Measurements from ENCODE around the gene ELAPOR1. TPM values are rescaled to one million over a fixed set of nuclear protein-coding genes. Genes with fewer than 3 reads are reported as not detected.

The ELAPOR1 gene
- 0.59 TPM for polyA plus RNA-seq (2013, experiment 1 of 4)
- 0.89 TPM for polyA plus RNA-seq (2013, experiment 2 of 4)
- polyA plus RNA-seq (2013, experiment 3 of 4) = 1.2 TPM
- 1.2 TPM for polyA plus RNA-seq (2013, experiment 4 of 4)

- H3K27me3 ChIP-seq (ENCODE audit: control insufficient read depth, insufficient read depth, low read length, poor library complexity, severe bottlenecking) = peaks cover 69% of the 10 kb centered on the region
- 2% methylated on average over 56 of the region's 56 CpGs for WGBS, 2 experiments
Measured at GRCh38 chr1:109113590-109114341, at the start of gene ELAPOR1. ELAPOR1 (plus strand) TSS chr1:109114115; CDS start chr1:109114184, 69 bp downstream.

GRCh38 chr1:109065137-109065536 lies 48.8 kb upstream of the ELAPOR1 start:
- Histone ChIP-seq H3K27ac (ENCODE audit: insufficient read depth, low read depth, low read length, poor library complexity, severe bottlenecking) (no peak overlapping the region), H3K4me3 (ENCODE audit: insufficient read depth, low read depth, low read length) (no peak overlapping the region), H3K36me3 (ENCODE audit: control insufficient read depth, insufficient read depth, low read length) (peaks cover 14% of the 10 kb centered on the region), H3K9me3 (ENCODE audit: control insufficient read depth, low read length) (no peaks in the 10 kb centered on the region), H3K4me1 (ENCODE audit: control insufficient read depth, insufficient read depth, low read length) (no peaks in the 10 kb centered on the region), H3K27me3 (ENCODE audit: control insufficient read depth, insufficient read depth, low read length, poor library complexity, severe bottlenecking) (no peaks in the 10 kb centered on the region)
- 89 to 95% methylated on average over 2 of the region's 3 CpGs for WGBS, 2 experiments

More at GRCh38 chr1:109113590-109114341, at the start of gene ELAPOR1:
- Histone ChIP-seq H3K9me3 (ENCODE audit: control insufficient read depth, low read length) (no peaks in the 10 kb centered on the region), H3K4me1 (ENCODE audit: control insufficient read depth, insufficient read depth, low read length) (peaks cover 19% of the 10 kb centered on the region), H3K27ac (ENCODE audit: insufficient read depth, low read depth, low read length, poor library complexity, severe bottlenecking) (no peak within 1 kb of the TSS), H3K4me3 (ENCODE audit: insufficient read depth, low read depth, low read length) (peak within 1 kb of the TSS; percentile 41), H3K36me3 (ENCODE audit: control insufficient read depth, insufficient read depth, low read length) (no peaks in the 10 kb centered on the region)

- Histone ChIP-seq H3K4me3 (ENCODE audit: insufficient read depth, low read depth, low read length) (no peak overlapping the region), H3K36me3 (ENCODE audit: control insufficient read depth, insufficient read depth, low read length) (peaks cover 8% of the 10 kb centered on the region), H3K9me3 (ENCODE audit: control insufficient read depth, low read length) (no peaks in the 10 kb centered on the region), H3K27ac (ENCODE audit: insufficient read depth, low read depth, low read length, poor library complexity, severe bottlenecking) (no peak overlapping the region), H3K27me3 (ENCODE audit: control insufficient read depth, insufficient read depth, low read length, poor library complexity, severe bottlenecking) (no peaks in the 10 kb centered on the region), H3K4me1 (ENCODE audit: control insufficient read depth, insufficient read depth, low read length) (no peaks in the 10 kb centered on the region)
- 93 to 96% methylated on average over 8 of the region's 8 CpGs for WGBS, 2 experiments
Measured at GRCh38 chr1:109067883-109068282, 46.0 kb upstream of the ELAPOR1 start.

- H3K4me1 ChIP-seq (ENCODE audit: control insufficient read depth, insufficient read depth, low read length) = no peaks in the 10 kb centered on the region
Measured at GRCh38 chr1:109069294-109069693, 44.6 kb upstream of the ELAPOR1 start.

GRCh38 chr1:109075531-109076490 lies 38.1 kb upstream of the ELAPOR1 start, which contains the start of gene TAF13:
TAF13 (minus strand) TSS chr1:109076003; CDS start chr1:109075947, 56 bp downstream.
- peak within 1 kb of the TSS; percentile 96 for H3K27ac ChIP-seq (ENCODE audit: insufficient read depth, low read depth, low read length, poor library complexity, severe bottlenecking)
- WGBS, 2 experiments = 6% methylated on average over 39 of the region's 39 CpGs

More at GRCh38 chr1:109069294-109069693, 44.6 kb upstream of the ELAPOR1 start:
- Histone ChIP-seq H3K36me3 (ENCODE audit: control insufficient read depth, insufficient read depth, low read length) (no peaks in the 10 kb centered on the region), H3K27me3 (ENCODE audit: control insufficient read depth, insufficient read depth, low read length, poor library complexity, severe bottlenecking) (no peaks in the 10 kb centered on the region), H3K27ac (ENCODE audit: insufficient read depth, low read depth, low read length, poor library complexity, severe bottlenecking) (no peak overlapping the region), H3K4me3 (ENCODE audit: insufficient read depth, low read depth, low read length) (no peak overlapping the region), H3K9me3 (ENCODE audit: control insufficient read depth, low read length) (no peaks in the 10 kb centered on the region)
- 89% methylated on average over 1 of the region's 1 CpG; no CpG with 5 or more reads in 1 of the 2 experiments for WGBS, 2 experiments

GRCh38 chr1:109078317-109078716 lies 35.6 kb upstream of the ELAPOR1 start:
- Histone ChIP-seq H3K4me1 (ENCODE audit: control insufficient read depth, insufficient read depth, low read length) (no peaks in the 10 kb centered on the region), H3K9me3 (ENCODE audit: control insufficient read depth, low read length) (no peaks in the 10 kb centered on the region), H3K27me3 (ENCODE audit: control insufficient read depth, insufficient read depth, low read length, poor library complexity, severe bottlenecking) (no peaks in the 10 kb centered on the region), H3K36me3 (ENCODE audit: control insufficient read depth, insufficient read depth, low read length) (no peaks in the 10 kb centered on the region), H3K4me3 (ENCODE audit: insufficient read depth, low read depth, low read length) (no peak overlapping the region), H3K27ac (ENCODE audit: insufficient read depth, low read depth, low read length, poor library complexity, severe bottlenecking) (no peak overlapping the region)
- 95 to 96% methylated on average over 1 of the region's 1 CpG for WGBS, 2 experiments

More at GRCh38 chr1:109075531-109076490, 38.1 kb upstream of the ELAPOR1 start, which contains the start of gene TAF13:
- peak within 1 kb of the TSS; percentile 49 for H3K4me3 ChIP-seq (ENCODE audit: insufficient read depth, low read depth, low read length)
- no peaks in the 10 kb centered on the region for H3K9me3 ChIP-seq (ENCODE audit: control insufficient read depth, low read length)
- H3K27me3 ChIP-seq (ENCODE audit: control insufficient read depth, insufficient read depth, low read length, poor library complexity, severe bottlenecking) = no peaks in the 10 kb centered on the region
- H3K36me3 ChIP-seq (ENCODE audit: control insufficient read depth, insufficient read depth, low read length) = no peaks in the 10 kb centered on the region
- no peaks in the 10 kb centered on the region for H3K4me1 ChIP-seq (ENCODE audit: control insufficient read depth, insufficient read depth, low read length)

GRCh38 chr1:109079240-109079622 lies 34.7 kb upstream of the ELAPOR1 start:
- 95 to 100% methylated on average over 2 of the region's 2 CpGs for WGBS, 2 experiments

GRCh38 chr1:109080441-109081082 lies 33.4 kb upstream of the ELAPOR1 start:
- whole genome bisulfite sequencing, 2 experiments = 90 to 91% methylated on average over 4 to 5 of the region's 5 CpGs
- Histone ChIP-seq H3K27ac (ENCODE audit: insufficient read depth, low read depth, low read length, poor library complexity, severe bottlenecking) (no peak overlapping the region), H3K36me3 (ENCODE audit: control insufficient read depth, insufficient read depth, low read length) (no peaks in the 10 kb centered on the region), H3K9me3 (ENCODE audit: control insufficient read depth, low read length) (no peaks in the 10 kb centered on the region), H3K27me3 (ENCODE audit: control insufficient read depth, insufficient read depth, low read length, poor library complexity, severe bottlenecking) (no peaks in the 10 kb centered on the region), H3K4me1 (ENCODE audit: control insufficient read depth, insufficient read depth, low read length) (no peaks in the 10 kb centered on the region), H3K4me3 (ENCODE audit: insufficient read depth, low read depth, low read length) (no peak overlapping the region)

More at GRCh38 chr1:109079240-109079622, 34.7 kb upstream of the ELAPOR1 start:
- H3K4me1 ChIP-seq (ENCODE audit: control insufficient read depth, insufficient read depth, low read length) = no peaks in the 10 kb centered on the region
- no peaks in the 10 kb centered on the region for H3K27me3 ChIP-seq (ENCODE audit: control insufficient read depth, insufficient read depth, low read length, poor library complexity, severe bottlenecking)
- H3K9me3 ChIP-seq (ENCODE audit: control insufficient read depth, low read length) = no peaks in the 10 kb centered on the region
- no peaks in the 10 kb centered on the region for H3K36me3 ChIP-seq (ENCODE audit: control insufficient read depth, insufficient read depth, low read length)
- no peak overlapping the region for H3K27ac ChIP-seq (ENCODE audit: insufficient read depth, low read depth, low read length, poor library complexity, severe bottlenecking)
- no peak overlapping the region for H3K4me3 ChIP-seq (ENCODE audit: insufficient read depth, low read depth, low read length)

GRCh38 chr1:109083501-109083900 lies 30.4 kb upstream of the ELAPOR1 start:
- 82 to 93% methylated on average over 3 of the region's 3 CpGs for WGBS, 2 experiments
- H3K9me3 ChIP-seq (ENCODE audit: control insufficient read depth, low read length) = no peaks in the 10 kb centered on the region
- no peaks in the 10 kb centered on the region for H3K27me3 ChIP-seq (ENCODE audit: control insufficient read depth, insufficient read depth, low read length, poor library complexity, severe bottlenecking)
- H3K4me3 ChIP-seq (ENCODE audit: insufficient read depth, low read depth, low read length) = no peak overlapping the region
- H3K27ac ChIP-seq (ENCODE audit: insufficient read depth, low read depth, low read length, poor library complexity, severe bottlenecking) = peak overlapping the region; percentile 52
- H3K4me1 ChIP-seq (ENCODE audit: control insufficient read depth, insufficient read depth, low read length) = no peaks in the 10 kb centered on the region
- no peaks in the 10 kb centered on the region for H3K36me3 ChIP-seq (ENCODE audit: control insufficient read depth, insufficient read depth, low read length)

All from ectodermal cell (in vitro differentiated cells).